Right hindlimb (tissue), 1 donor: ENCODE data around the gene ZNF503.

Experiments used
- DNase-seq: peaks from one replicate; pipeline ENCODE4 v3.0.0-alpha.2; 2018

The ZNF503 gene

DNA sequence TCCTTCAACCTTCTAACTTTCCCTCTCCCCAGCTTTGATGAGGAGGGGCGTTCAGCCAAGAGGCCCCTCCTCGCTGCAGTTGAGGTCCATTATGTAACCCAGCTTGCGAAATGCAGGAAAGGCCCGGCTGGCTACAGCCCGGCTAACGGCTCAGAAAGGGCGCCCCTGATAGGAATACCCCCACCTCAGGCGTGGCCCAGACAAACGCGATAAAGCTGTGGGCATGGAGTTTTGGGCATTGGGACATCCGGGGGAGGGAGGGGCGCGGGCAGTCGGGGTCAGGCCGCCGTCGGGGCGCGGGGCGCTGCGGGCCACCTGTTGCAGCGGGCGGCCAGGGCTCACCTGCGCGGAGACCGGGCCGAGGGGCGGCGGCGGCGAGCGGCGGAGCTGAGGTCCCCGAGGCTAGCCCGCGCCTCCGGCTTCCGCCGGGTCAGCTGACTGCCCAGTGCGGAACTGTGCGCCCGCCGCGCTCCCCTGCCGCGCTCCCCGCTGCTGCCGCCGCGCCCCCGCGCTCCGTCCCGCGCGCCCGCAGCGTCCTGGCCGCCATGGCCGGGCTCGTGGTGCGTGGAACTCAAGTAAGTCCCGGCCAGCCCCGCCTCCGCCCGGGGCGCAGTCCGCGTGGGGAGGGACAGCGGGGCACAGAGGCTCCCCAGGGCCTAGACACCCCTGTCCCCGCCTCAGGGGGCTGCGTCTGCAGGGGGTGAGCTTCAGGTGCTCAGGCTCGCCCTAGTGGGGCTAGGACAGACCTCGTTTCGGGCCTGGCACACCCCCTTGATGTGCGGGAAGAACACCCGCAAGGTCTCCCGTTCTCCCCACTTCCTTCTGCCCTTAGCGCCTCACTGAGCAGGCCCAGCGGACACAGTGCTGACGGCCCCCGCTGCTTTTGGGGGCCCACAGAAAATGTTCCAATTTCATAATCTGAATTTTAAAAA lies 29.9 kb upstream of the ZNF503 start, which contains the start of gene LRMDA:
Gene LRMDA, plus strand, starts transcription at position 445 of the 932 bp plus-strand sequence.
- peak; percentile 45 for DNase-seq

DNA sequence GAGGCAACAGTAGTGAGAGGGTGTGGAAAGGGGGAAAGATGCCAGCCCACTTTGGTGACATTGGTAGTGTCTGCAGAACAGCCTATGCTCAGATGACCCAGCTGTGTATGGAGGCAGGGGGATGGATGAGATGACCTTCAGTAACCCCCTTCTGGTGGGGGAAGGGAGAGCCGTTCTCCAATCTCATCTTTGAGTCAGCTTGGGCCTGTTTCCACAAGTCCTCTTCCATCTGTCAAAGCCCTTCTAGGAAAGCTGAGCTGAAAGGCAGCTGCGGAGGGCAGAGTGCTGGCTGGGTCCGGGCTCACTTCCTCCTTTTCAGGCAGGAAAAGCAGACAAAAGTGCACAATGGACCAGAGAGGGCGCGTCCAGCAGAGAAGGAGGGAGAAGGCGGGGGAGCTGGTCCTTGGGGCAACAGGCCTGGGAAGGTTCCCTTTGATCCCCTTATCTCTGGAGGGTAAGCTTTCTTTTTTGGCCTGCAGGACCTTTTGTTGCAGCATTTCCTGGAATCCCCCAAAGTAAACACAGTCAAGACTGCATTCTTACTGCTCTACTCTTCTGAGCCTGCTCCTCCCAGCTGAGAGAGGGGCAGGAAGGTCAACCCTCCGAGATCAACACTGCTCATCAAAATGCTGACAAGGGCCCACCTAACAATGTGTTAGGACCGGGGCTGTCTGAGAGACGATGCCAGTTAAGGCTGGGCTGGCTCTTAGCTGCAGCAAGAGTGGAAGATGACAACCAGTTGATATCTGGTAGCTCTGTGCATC lies 28.6 kb upstream of the ZNF503 start:
- peak; percentile 60 for DNase-seq

- no peak for DNase-seq
These were observed 27.7 kb upstream of the ZNF503 start for GRCh38 chr10:75429159-75429827.

GRCh38 chr10:75428434-75429158 lies 27.0 kb upstream of the ZNF503 start:
- no peak for DNase-seq

DNA sequence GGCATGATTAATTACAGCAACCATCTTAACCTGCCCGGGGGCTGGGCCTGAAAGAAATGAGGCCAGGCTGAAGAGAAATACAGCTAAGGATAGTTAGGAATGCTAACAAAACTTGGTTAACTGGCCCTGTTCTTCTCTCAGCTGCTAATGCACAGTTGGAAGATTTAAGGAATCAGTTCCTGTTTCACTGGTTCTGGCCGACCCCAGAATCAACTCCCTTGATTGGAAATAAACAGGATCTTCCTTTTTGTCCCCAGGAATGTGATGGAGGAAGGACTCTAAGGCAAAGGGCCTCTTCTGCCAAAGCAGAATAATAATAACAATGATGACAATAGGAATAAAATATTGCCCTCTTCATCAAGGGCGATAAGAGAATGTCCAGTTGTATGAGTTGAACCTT lies 26.4 kb upstream of the ZNF503 start:
- no peak for DNase-seq

DNA sequence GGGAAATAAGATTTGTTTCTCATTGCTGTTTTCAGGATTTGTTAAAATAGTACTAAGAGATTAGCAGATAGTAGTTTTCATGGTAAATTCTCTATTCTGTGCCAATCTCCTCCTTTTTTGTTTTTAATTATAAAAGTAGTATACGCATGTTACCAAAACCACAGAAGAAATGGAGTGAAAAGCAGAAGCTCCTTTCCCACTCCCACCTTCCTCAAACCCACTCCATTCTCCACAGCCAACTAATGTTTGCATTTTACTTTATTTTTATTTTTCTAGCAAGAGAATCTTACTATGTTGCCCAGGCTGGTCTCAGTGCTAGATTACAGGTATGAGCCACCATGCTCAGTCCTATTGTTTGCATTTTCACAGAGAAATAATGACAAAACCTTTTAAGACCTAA lies 25.3 kb upstream of the ZNF503 start:
- no peak for DNase-seq

GRCh38 chr10:75425291-75426079 lies 23.9 kb upstream of the ZNF503 start:
- no peak for DNase-seq

- no peak for DNase-seq
These were observed 23.0 kb upstream of the ZNF503 start for GRCh38 chr10:75424571-75424970.

DNA sequence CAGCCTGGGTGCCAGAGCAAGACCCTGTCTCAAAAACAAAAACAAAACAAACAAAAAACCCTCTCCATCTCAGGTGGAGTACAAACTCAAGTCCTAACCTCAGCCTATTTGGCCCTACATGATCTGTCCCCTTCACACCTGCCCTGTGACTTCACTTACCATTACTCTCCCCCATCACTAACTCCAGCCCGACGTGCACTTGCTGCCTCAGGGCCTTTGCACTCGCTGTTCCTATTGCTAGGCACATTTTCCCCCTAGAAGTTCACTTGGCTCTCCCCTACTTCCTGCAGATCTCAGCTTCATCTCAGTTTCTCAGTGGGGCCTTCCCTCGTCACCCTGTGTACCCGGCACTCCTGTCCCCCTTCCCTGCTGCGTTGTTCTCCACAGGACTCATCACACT lies 21.3 kb upstream of the ZNF503 start:
- no peak for DNase-seq

DNA sequence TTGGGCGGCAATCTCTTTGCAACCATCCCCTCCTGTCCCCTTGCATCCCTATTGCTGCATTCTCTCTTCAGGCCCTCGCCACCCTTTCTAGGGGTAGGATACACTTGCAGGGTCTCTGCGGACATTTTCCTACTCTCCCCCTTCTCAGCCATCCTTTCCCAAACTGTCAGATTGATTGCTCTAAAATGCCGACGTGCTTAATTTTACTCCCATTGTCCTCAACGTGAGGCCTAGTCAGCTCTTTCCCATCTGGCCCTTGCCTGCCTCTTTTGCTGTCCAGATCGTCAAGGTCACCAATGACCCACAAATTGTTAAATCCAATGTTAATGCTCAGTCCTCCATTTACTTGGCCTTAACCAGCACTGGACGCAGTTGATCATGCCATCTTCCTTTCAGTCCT lies 17.1 kb upstream of the ZNF503 start:
- no peak for DNase-seq

- DNase-seq: peak; percentile 2
These were observed 16.7 kb upstream of the ZNF503 start for GRCh38 chr10:75418293-75418692.

DNA sequence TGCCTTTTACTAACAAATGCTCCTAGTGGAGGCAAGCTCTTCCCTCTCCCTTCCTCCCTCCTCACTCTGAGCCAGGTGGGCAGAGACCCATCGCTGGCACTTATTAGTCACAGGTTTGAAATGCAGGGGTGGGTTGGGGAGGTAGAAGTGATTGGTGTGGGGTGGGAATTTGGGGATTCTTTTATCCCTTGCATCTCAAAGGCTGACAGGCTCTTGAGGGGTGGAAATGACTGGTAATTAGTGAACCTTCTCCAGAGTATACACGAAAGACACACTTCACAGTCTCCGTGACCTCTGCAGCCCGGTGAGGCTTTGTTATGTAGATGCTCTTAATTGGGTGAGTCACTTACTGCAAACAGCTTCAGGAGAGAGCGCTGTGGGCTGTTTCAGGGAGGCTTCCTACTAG lies 16.0 kb upstream of the ZNF503 start:
- no peak for DNase-seq

DNA sequence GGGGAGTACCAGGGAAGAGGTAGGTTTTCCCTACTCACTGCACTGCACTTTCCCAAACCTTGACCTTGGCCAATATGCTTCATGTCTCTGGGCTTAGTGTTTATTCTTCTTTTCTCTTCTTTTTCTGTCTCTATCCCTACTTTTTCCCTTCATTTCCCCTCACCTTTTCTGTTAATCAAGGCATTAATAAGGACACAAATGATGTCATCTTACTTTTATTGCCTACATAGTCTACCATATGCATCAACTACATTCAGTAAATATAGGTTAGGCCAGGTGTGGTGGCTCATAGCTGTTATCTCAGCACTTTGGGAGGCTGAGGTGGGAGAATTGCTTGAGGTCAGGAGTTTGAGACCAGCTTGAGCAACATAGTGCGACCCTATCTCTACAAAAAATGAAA lies 13.0 kb upstream of the ZNF503 start:
- no peak for DNase-seq

DNA sequence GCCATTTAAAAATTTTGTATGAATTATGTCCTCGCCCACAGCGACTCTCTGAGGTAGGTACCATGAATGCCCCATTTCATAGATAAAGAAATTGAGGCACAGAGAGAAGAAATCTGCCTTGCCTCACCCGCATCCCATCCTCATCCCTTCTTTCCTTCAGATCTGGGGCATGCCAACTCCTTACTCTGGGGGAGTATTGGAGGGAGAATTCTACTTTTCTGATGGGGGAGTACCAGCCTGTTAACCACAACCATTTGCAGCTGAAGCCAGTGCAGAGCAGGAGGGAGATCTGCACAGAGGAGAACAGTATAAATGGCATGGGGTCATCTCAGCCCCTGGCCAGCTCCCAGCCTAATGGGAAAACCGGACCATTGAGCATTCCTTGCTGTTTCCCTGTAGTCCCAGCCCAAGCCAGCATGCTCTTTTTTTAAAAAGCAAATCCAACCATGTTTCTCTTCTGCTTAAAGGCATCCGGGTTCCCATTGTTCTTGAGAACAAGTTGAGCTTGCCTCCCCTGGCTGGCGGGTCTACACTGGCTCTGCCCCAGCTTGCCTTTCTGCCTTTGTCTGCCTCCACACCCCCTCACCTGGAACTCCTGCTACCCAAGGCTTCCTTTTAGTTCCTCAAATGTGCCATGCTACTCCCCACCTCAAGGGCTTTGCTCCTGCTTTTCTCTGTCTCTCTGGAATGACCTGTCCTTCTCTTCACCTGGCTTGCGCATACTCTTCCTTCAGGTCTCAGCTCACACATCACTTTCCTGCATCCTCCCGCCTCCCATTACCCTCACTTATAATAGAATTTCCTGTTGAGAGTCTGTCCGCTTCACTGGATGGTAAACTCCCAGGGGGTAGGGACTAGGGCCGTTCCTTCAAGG lies 8.8 kb upstream of the ZNF503 start:
- DNase-seq: peak; percentile 54

DNA sequence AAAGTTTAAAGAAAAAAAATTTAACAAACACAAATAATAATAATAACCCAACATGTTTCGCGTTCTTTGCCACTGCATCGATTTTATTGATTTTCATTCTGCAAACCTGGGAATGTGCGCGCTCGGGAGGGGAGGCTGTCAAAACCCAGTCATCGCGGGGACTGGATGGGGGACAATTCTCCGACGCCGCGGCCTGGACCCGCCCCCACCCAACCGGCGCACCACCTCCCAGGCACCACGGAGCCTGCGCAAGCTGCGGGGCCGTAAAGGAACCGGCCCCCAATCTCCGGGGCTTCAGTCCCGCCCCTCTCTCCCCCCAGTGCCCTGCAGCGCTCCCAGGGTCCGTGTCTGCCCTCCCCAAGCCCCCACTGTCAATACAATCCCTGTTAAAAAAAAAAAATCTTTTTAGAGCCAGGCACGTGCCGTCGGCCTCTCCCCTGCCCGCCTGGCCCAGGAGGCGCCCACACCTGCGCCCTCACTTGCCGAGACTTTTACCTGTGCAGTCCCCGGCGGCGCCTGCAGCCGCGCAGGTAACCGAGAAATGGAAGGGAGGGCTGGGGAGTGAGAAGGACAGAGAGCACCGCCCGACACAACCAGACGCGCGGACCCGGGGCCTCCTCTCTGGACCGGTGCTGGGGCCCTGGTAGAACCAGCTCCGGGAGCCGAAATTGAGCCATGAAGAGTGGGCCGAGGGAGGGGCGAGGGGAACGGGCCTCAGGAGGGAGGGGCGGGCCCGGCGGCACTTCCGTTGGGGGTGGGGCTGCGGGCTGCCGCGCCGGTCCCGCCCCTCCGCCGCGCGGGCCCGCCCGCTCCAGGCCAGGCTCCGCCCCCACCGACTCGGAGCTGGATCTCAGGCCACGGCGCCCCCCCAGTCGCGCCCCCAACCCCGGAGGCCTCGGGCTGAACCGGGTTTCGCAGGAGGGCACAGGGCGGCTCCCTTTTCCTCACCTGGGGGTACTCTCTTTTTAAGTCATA lies 7.6 kb upstream of the ZNF503 start:
- DNase-seq: peak; percentile 75

DNA sequence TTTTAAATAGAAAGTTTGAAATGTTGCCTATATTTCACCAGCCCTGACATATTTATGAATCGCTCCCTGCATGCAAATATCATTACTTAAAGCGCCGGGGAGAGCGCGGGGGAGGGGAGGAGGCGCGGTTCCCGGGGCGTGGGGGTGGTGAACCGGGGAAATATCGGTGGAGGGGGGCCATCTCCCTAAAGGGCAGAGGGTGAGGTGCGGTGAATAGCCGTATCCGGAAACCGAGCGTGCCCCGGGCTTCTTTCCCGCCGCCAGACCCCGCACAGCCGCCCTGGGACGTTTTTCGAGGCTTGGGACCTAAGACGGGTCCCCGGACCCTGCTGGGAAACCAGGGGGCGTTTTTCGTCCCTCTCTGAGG lies 6.9 kb upstream of the ZNF503 start:
- peak; percentile 41 for DNase-seq

DNA sequence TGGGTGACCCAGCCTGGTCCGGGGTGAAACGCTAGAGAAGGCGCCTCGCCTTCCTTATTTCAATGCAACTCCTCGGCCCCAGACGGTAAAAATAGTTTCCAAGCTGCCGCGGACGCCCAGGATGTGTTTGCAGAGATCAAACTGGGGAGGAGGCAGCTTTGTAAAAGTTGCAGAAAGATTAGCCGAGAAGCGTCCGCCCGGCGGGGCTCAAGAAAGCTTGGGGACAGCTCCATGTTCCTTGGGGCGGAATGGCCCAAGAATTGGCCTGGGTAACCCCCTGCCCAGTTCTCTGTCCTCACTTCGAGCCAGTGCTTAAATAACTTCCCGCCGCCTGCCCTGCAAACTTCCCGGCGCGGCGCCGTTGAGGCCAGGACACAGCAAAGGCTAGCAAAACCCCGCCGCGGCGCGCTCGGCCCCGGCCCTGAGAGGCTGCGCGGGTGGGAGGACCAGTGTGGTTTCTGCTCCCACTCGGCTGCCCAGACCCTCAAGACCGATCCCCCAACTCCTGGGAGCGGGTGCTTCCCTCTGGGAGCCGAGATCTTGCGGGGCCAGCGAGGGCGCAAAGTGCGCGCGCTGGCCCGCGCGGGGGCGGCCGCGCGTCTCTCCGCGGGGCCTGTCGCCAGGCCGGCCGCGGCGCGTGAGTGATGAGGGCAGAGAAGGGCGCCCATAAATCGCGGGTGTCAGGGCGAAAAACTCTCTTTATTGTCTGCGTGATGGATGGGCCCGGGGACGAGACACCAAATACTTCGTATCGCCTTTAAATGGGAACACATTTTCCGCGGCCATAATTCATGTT lies 6.3 kb upstream of the ZNF503 start:
- DNase-seq: peak; percentile 64

GRCh38 chr10:75407224-75407712 lies 5.7 kb upstream of the ZNF503 start:
- DNase-seq: peak; percentile 28
